Measurements from ENCODE around the gene KCNJ8.

Gene KCNJ8

DNA sequence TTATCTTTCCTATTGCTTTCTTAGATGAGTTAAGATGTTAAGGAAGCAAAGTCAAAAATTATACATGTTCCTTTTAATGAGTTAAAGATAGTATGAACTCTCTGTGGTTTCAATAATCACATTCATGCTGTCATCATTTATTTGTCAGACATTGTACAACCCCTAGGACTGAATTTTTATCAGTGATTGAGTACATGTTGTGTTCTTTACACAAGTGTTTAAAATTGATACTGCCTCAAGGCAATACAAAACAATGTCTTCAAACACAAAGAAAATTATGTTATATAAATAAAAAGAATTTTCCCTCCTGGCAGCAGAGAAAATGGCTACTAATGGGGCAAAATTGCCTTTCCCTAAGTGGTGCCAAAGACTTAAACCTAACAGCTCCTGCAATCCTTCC, 34.6 kb upstream of the KCNJ8 start:
- TF ChIP-seq, protein P1, sequence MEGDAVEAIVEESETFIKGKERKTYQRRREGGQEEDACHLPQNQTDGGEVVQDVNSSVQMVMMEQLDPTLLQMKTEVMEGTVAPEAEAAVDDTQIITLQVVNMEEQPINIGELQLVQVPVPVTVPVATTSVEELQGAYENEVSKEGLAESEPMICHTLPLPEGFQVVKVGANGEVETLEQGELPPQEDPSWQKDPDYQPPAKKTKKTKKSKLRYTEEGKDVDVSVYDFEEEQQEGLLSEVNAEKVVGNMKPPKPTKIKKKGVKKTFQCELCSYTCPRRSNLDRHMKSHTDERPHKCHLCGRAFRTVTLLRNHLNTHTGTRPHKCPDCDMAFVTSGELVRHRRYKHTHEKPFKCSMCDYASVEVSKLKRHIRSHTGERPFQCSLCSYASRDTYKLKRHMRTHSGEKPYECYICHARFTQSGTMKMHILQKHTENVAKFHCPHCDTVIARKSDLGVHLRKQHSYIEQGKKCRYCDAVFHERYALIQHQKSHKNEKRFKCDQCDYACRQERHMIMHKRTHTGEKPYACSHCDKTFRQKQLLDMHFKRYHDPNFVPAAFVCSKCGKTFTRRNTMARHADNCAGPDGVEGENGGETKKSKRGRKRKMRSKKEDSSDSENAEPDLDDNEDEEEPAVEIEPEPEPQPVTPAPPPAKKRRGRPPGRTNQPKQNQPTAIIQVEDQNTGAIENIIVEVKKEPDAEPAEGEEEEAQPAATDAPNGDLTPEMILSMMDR (IDR thresholded peaks at IDR 0.05; ENCODE audit: insufficient read depth, low read length, poor library complexity, severe bottlenecking): no peak
- no peaks in the 10 kb centered on the region for H3K27me3 ChIP-seq (replicated peaks; ENCODE audit: control insufficient read depth, insufficient read depth, low read length)
- H3K36me3 ChIP-seq (ENCODE audit: control insufficient read depth, insufficient read depth, low read length): no peaks in the 10 kb centered on the region
- DNase-seq (ENCODE audit: extremely low read depth, insufficient read length): no peak
- H3K4me3 ChIP-seq (replicated peaks; ENCODE audit: low read depth, low read length): no peak overlapping the region

DNA sequence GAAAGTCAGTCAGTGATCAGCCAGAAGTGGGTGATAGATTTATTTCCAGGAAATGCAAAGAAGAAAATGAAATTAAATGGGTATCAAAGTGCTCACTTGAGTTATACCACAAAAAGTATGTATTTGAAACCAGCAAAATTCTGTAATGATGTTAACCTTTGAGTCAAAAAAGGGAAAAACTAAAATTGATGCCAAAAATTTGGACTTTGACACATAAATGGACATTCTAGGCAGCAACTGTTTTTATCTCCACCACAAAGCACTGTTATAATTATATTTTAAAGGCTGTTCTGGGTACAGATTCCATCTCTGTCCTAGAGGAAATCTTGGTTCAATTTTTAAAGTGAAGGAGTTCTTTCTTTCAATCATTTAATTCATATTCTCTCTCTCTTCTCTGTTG, 31.7 kb upstream of the KCNJ8 start:
- TF ChIP-seq, protein P1 (IDR thresholded peaks at IDR 0.05; ENCODE audit: insufficient read depth, low read length, poor library complexity, severe bottlenecking): no peak
- H3K36me3 ChIP-seq (ENCODE audit: control insufficient read depth, insufficient read depth, low read length): no peaks in the 10 kb centered on the region
- no peak overlapping the region for H3K4me3 ChIP-seq (replicated peaks; ENCODE audit: low read depth, low read length)
- H3K27me3 ChIP-seq (replicated peaks; ENCODE audit: control insufficient read depth, insufficient read depth, low read length): no peaks in the 10 kb centered on the region
- no peak for DNase-seq (ENCODE audit: extremely low read depth, insufficient read length)

DNA sequence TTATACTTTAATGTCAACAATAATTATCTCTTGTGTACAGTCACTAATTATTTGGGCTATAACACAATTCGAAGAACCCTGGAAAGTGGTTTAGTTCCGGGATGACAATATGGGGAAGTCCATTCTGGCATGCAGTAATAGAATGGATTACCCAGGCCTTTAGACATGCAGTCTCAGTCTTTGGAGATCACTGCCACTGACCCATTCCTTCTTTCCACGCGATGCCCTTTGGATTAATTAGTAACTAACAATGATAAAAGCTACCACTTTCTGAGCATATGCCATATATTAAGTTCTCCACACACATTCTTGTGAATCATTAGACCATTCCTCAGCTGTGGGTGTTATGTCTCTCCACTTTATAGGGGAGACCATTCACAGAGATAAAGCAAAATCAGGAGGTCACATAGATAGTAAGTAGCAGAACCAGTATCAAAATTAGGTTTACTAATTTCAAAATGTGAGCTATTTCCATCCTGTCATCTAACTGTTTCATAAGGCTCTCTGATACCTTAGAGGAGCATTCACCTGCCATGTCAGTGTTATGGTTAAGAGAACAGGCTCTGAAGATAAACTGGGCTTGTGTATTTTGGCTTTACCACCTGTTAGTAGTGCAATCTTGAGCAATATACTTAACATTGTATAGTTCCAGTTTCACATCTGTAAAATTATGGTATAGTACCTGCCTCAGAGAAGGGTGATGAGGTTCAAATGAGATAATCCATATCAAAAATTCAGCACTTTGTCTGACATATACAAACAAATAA, 27.2 kb upstream of the KCNJ8 start:
- TF ChIP-seq, protein P1 (IDR thresholded peaks at IDR 0.05; ENCODE audit: insufficient read depth, low read length, poor library complexity, severe bottlenecking): no peak
- no peaks in the 10 kb centered on the region for H3K36me3 ChIP-seq (ENCODE audit: control insufficient read depth, insufficient read depth, low read length)
- no peak overlapping the region for H3K4me3 ChIP-seq (replicated peaks; ENCODE audit: low read depth, low read length)
- H3K27me3 ChIP-seq (replicated peaks; ENCODE audit: control insufficient read depth, insufficient read depth, low read length): no peaks in the 10 kb centered on the region
- no peak for DNase-seq (ENCODE audit: extremely low read depth, insufficient read length)

DNA sequence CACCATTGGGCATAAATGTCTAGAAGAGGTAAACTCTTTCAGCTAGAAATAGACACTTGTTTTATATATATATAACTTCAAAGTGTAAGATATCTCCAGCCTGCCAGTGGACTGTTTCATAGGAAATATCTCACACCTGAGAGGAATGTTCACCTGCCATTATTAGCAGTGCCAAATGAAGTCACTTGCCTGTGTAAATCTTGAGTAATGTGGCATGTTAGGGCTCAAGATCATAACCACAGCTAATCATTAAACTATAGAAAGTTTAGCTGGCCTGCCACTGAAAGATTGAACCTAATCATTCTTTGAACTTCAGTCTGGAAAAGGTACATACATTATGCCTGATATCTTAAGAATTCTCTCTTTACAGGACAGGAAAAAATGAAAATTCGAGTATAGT, 25.5 kb upstream of the KCNJ8 start:
- TF ChIP-seq, protein P1 (IDR thresholded peaks at IDR 0.05; ENCODE audit: insufficient read depth, low read length, poor library complexity, severe bottlenecking): no peak
- Histone ChIP-seq H3K36me3 (ENCODE audit: control insufficient read depth, insufficient read depth, low read length) (no peaks in the 10 kb centered on the region), H3K27me3 (replicated peaks; ENCODE audit: control insufficient read depth, insufficient read depth, low read length) (no peaks in the 10 kb centered on the region), H3K4me3 (replicated peaks; ENCODE audit: low read depth, low read length) (no peak overlapping the region)
- DNase-seq (ENCODE audit: extremely low read depth, insufficient read length): no peak

DNA sequence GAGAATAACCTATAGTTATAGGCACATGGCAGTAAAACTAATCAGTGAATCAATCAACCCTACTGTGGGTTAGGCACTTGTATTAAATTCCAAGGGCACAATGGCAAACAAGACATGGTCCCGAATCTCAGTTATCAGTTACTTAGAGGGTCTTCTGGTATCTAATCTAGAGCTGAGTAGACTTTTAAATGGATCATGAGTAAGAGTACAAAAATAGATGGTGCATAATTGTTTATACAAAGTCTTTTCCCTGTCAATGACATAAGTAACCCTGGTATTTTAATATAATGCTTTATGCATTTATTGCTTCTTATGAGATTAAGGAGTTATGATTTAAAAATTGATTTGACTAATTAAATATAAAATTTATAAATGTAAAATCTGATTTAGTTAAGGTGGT, 23.0 kb upstream of the KCNJ8 start:
- H3K36me3 ChIP-seq (ENCODE audit: control insufficient read depth, insufficient read depth, low read length): no peaks in the 10 kb centered on the region
- no peak overlapping the region for H3K4me3 ChIP-seq (replicated peaks; ENCODE audit: low read depth, low read length)
- H3K27me3 ChIP-seq (replicated peaks; ENCODE audit: control insufficient read depth, insufficient read depth, low read length): no peaks in the 10 kb centered on the region
- TF ChIP-seq, protein P1 (IDR thresholded peaks at IDR 0.05; ENCODE audit: insufficient read depth, low read length, poor library complexity, severe bottlenecking): no peak
- no peak for DNase-seq (ENCODE audit: extremely low read depth, insufficient read length)
